Activated CD8-positive, alpha-beta T cell treated with anti-CD3 and anti-CD28 coated beads for 36 hours (primary cell): ENCODE data around the gene CYTH4. TPM values are rescaled to one million over a fixed set of nuclear protein-coding genes. Genes with fewer than 3 reads are reported as not detected.

Experiments used
- ATAC-seq: fragments of 200-7000 bp; cut with Tn5 transposase; one replicate; pipeline ENCODE4 v1.10.0; 2021; ENCODE audit warnings: mild to moderate bottlenecking, moderate library complexity
- CTCF ChIA-PET: fragments of 350-600 bp; sonication (Branson Sonifier 250); formaldehyde crosslinking; loops from one replicate; lab custom pipeline; 2021; ENCODE audit warnings: antibody characterized with exemption; lab: Charles Lee
- POLR2A ChIA-PET: fragments of 350-600 bp; sonication (Branson Sonifier 250); formaldehyde crosslinking; loops from one replicate; lab custom pipeline; 2021; ENCODE audit warnings: antibody characterized with exemption; lab: Charles Lee
- DNase-seq: peaks from one replicate; pipeline ENCODE4 v3.0.0-alpha.2; 2020
- H3K27ac Mint-ChIP-seq: one replicate; pipeline ENCODE4 v1.8.0; 2021; ENCODE audit warnings: mild to moderate bottlenecking, mixed read lengths
- H3K27me3 Mint-ChIP-seq: one replicate; pipeline ENCODE4 v1.8.0; 2021; ENCODE audit warnings: mixed read lengths
- H3K36me3 Mint-ChIP-seq: one replicate; pipeline ENCODE4 v1.8.0; 2021; ENCODE audit warnings: low read depth, mixed read lengths
- H3K4me1 Mint-ChIP-seq: one replicate; pipeline ENCODE4 v1.8.0; 2021; ENCODE audit warnings: low read depth, mixed read lengths
- H3K4me3 Mint-ChIP-seq: one replicate; pipeline ENCODE4 v1.8.0; 2021; ENCODE audit warnings: mild to moderate bottlenecking, moderate library complexity, mixed read lengths
- H3K9me3 Mint-ChIP-seq: one replicate; pipeline ENCODE4 v1.8.0; 2021; ENCODE audit warnings: mixed read lengths
- CTCF ChIP-seq: fragments of 200-600 bp; IDR thresholded peaks from one replicate; pipeline ENCODE4 v1.8.0; 2022; ENCODE audit warnings: antibody characterized with exemption, mild to moderate bottlenecking
- intact Hi-C: fragments of 100-400 bp; cut with micrococcal nuclease; formaldehyde crosslinking; loops from one replicate; pipeline ENCODE4 v1.10.0; 2022
- total RNA-seq, 2 experiments: library from RNA; stranded (reverse); gene quantifications; one replicate each; pipeline ENCODE4 v1.2.3, GENCODE V29; 2021

The CYTH4 gene
- total RNA-seq, 2 experiments from 2014 or later, result 33.2 to 33.4 TPM

GRCh38 chr22:37278261-37278660 is 4.0 kb upstream of the CYTH4 start:
- Mint-ChIP-seq H3K4me1 (peaks cover 59% of the 10 kb centered on the region), H3K9me3 (no peaks in the 10 kb centered on the region), H3K36me3 (no peaks in the 10 kb centered on the region), H3K27ac (no peak overlapping the region), H3K4me3 (no peak overlapping the region), H3K27me3 (no peaks in the 10 kb centered on the region)
- intact Hi-C loops, result no loop called here
- ATAC-seq, result no peak
- TF ChIP-seq CTCF, result no peak
- DNase-seq, result no peak
- CTCF ChIA-PET, result interaction anchor here (1.1 to 3.6 kb wide), 4 partner anchors 11 to 24 kb away, joined by 3 to 24 read pairs (median 7); no protein-coding TSS in a partner anchor
- POLR2A ChIA-PET, result interaction anchor here (0.6 to 1.8 kb wide), 5 partner anchors 9 to 232 kb away, joined by 3 to 6 read pairs (median 4); partner anchors contain the start of gene RAC2

GRCh38 chr22:37279331-37280181 is 2.8 kb upstream of the CYTH4 start:
- no peak overlapping the region for H3K27ac Mint-ChIP-seq
- peaks cover 2% of the 10 kb centered on the region for H3K36me3 Mint-ChIP-seq
- TF ChIP-seq CTCF, result no peak
- intact Hi-C loops, result no loop called here
- no peak for DNase-seq
- H3K4me1 Mint-ChIP-seq, result peaks cover 57% of the 10 kb centered on the region
- no peaks in the 10 kb centered on the region for H3K27me3 Mint-ChIP-seq
- no peak overlapping the region for H3K4me3 Mint-ChIP-seq
- ChIA-PET CTCF (interaction anchor here (1.4 to 6.2 kb wide), 4 partner anchors 12 to 177 kb away, joined by 3 to 39 read pairs (median 14); no protein-coding TSS in a partner anchor), POLR2A (interaction anchor here (0.7 to 1.3 kb wide), 3 partner anchors 10 to 33 kb away, joined by 3 to 4 read pairs (median 3); no protein-coding TSS in a partner anchor)
- no peaks in the 10 kb centered on the region for H3K9me3 Mint-ChIP-seq
- ATAC-seq, result no peak

- POLR2A ChIA-PET, result interaction anchor here (1.7 kb wide), 1 partner anchor 12 kb away, joined by 7 read pairs; no protein-coding TSS in a partner anchor
- DNase-seq (no peak), ATAC-seq (no peak)
- CTCF ChIA-PET, result interaction anchor here (0.7 to 6.2 kb wide), 8 partner anchors 9 to 312 kb away, joined by 3 to 39 read pairs (median 6); no protein-coding TSS in a partner anchor
- no peak for TF ChIP-seq CTCF
- Mint-ChIP-seq H3K4me1 (peaks cover 54% of the 10 kb centered on the region), H3K27me3 (no peaks in the 10 kb centered on the region), H3K9me3 (no peaks in the 10 kb centered on the region), H3K4me3 (no peak overlapping the region), H3K36me3 (peaks cover 2% of the 10 kb centered on the region), H3K27ac (no peak overlapping the region)
- intact Hi-C loops, result no loop called here
Observed at GRCh38 chr22:37280718-37281117, 1.6 kb upstream of the CYTH4 start.

- H3K36me3 Mint-ChIP-seq, result peaks cover 2% of the 10 kb centered on the region
- no peak overlapping the region for H3K4me3 Mint-ChIP-seq
- H3K9me3 Mint-ChIP-seq, result no peaks in the 10 kb centered on the region
- CTCF ChIA-PET, result interaction anchor here (0.7 to 6.2 kb wide), 9 partner anchors 9 to 311 kb away, joined by 3 to 39 read pairs (median 5); no protein-coding TSS in a partner anchor
- POLR2A ChIA-PET, result interaction anchor here (1.0 to 1.7 kb wide), 4 partner anchors 12 to 33 kb away, joined by 3 to 7 read pairs (median 5); no protein-coding TSS in a partner anchor
- H3K4me1 Mint-ChIP-seq, result peaks cover 54% of the 10 kb centered on the region
- no peaks in the 10 kb centered on the region for H3K27me3 Mint-ChIP-seq
- no peak overlapping the region for H3K27ac Mint-ChIP-seq
- DNase-seq (no peak), ATAC-seq (no peak)
- TF ChIP-seq CTCF, result no peak
- intact Hi-C loops, result no loop called here
Observed at GRCh38 chr22:37281195-37281594, 1.1 kb upstream of the CYTH4 start.
